Ishikawa (cell line): ENCODE results near the gene KRTAP10-3.

ENCODE experiments used
- CEBPB ChIP-seq: IDR thresholded peaks from 2 replicates; pipeline ENCODE4 v1.6.1; 2012
- CREB1 ChIP-seq: IDR thresholded peaks from 2 replicates; pipeline ENCODE4 v1.6.1; 2012; ENCODE audit warnings: low read depth
- EGR1 ChIP-seq: IDR thresholded peaks from 2 replicates; pipeline ENCODE4 v1.6.1; 2012
- EP300 ChIP-seq: IDR thresholded peaks from 2 replicates; pipeline ENCODE4 v1.6.1; 2012; ENCODE audit warnings: borderline replicate concordance
- FOXM1 ChIP-seq: IDR thresholded peaks from 2 replicates; pipeline ENCODE4 v1.6.1; 2012; ENCODE audit warnings: low read depth, borderline replicate concordance
- RAD21 ChIP-seq: IDR thresholded peaks from 2 replicates; pipeline ENCODE4 v1.6.1; 2012; ENCODE audit warnings: low read depth
- TAF1 ChIP-seq: IDR thresholded peaks from 2 replicates; pipeline ENCODE4 v1.6.1; 2012; ENCODE audit warnings: low read depth, mild to moderate bottlenecking
- TCF12 ChIP-seq: IDR thresholded peaks from 2 replicates; pipeline ENCODE4 v1.6.1; 2012; ENCODE audit warnings: low read depth
- ZBTB7A ChIP-seq: IDR thresholded peaks from 2 replicates; pipeline ENCODE4 v1.6.1; 2012; ENCODE audit warnings: low read depth
- TF ChIP-seq, protein P1 (sequence below): IDR thresholded peaks from 2 replicates; pipeline ENCODE4 v1.6.1; 2012
- TF ChIP-seq, protein P2 (sequence below): IDR thresholded peaks from 2 replicates; pipeline ENCODE4 v1.6.1; 2012
- TF ChIP-seq, protein P3 (sequence below): IDR thresholded peaks from 2 replicates; pipeline ENCODE4 v1.6.1; 2012; ENCODE audit warnings: low read depth, mild to moderate bottlenecking

DNA sequence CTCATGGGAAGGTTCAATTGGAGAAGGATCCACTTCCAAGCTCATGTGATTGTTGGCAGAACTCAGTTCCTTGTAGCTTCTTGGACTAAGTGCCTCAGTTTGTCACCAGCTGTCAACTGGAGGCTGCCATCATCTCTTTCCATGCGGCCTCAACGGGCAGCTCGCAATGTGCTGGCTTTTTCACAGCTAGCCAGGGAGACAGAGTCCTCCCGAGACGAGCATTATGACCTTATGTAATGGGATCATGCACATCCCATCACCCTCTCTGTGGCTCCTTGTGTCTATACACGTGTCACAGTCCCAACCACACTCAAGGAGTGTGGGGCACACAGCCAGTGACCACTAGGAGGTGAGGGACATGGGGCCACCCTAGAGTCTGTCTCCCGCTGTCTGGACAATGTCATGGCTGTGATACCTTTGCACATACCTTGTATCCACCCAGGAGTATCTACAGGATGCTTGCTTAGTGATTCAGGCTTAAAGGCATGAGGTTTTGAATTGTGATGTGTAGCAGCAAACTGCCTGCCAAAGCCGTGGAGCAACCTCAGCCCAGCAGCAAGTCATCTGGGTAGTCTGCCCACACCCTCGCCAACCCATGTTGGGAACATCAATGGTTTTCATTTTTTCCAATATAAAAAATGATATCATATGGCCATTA lies 37.6 kb upstream of the KRTAP10-3 start:
- TF ChIP-seq, protein P1, sequence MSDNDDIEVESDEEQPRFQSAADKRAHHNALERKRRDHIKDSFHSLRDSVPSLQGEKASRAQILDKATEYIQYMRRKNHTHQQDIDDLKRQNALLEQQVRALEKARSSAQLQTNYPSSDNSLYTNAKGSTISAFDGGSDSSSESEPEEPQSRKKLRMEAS, result no peak; the same call in 1 of the 2 replicates
- TF ChIP-seq FOXM1, result no peak
- TF ChIP-seq, protein P2, sequence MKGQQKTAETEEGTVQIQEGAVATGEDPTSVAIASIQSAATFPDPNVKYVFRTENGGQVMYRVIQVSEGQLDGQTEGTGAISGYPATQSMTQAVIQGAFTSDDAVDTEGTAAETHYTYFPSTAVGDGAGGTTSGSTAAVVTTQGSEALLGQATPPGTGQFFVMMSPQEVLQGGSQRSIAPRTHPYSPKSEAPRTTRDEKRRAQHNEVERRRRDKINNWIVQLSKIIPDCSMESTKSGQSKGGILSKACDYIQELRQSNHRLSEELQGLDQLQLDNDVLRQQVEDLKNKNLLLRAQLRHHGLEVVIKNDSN, result no peak
- TF ChIP-seq, protein P3, sequence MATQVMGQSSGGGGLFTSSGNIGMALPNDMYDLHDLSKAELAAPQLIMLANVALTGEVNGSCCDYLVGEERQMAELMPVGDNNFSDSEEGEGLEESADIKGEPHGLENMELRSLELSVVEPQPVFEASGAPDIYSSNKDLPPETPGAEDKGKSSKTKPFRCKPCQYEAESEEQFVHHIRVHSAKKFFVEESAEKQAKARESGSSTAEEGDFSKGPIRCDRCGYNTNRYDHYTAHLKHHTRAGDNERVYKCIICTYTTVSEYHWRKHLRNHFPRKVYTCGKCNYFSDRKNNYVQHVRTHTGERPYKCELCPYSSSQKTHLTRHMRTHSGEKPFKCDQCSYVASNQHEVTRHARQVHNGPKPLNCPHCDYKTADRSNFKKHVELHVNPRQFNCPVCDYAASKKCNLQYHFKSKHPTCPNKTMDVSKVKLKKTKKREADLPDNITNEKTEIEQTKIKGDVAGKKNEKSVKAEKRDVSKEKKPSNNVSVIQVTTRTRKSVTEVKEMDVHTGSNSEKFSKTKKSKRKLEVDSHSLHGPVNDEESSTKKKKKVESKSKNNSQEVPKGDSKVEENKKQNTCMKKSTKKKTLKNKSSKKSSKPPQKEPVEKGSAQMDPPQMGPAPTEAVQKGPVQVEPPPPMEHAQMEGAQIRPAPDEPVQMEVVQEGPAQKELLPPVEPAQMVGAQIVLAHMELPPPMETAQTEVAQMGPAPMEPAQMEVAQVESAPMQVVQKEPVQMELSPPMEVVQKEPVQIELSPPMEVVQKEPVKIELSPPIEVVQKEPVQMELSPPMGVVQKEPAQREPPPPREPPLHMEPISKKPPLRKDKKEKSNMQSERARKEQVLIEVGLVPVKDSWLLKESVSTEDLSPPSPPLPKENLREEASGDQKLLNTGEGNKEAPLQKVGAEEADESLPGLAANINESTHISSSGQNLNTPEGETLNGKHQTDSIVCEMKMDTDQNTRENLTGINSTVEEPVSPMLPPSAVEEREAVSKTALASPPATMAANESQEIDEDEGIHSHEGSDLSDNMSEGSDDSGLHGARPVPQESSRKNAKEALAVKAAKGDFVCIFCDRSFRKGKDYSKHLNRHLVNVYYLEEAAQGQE, result no peak
- TF ChIP-seq EGR1, result no peak
- TF ChIP-seq TAF1, result no peak
- TF ChIP-seq ZBTB7A, result no peak
- TF ChIP-seq EP300, result peak; percentile 69
- TF ChIP-seq TCF12, result peak; percentile 58
- no peak for TF ChIP-seq RAD21
- TF ChIP-seq CEBPB, result no peak
- no peak for TF ChIP-seq CREB1
